22Rv1 (cell line): ENCODE data around the gene FOXP4.

ENCODE experiments used
- H3K27ac ChIP-seq: fragments of 450-650 bp; 2 replicates; pipeline ENCODE4 v1.5.1; 2017
- CTCF ChIP-seq: fragments of 450-650 bp; IDR thresholded peaks from 2 replicates; pipeline ENCODE4 v1.5.1; 2017; ENCODE audit warnings: mild to moderate bottlenecking
- ZFX ChIP-seq: fragments of 450-650 bp; IDR thresholded peaks from 2 replicates; pipeline ENCODE4 v1.6.1; 2017; ENCODE audit warnings: antibody characterized with exemption, borderline replicate concordance

The FOXP4 gene

GRCh38 chr6:41584205-41584604 lies 38.0 kb downstream of the FOXP4 start:
- H3K27ac ChIP-seq, result no peak overlapping the region
- no peak for TF ChIP-seq CTCF
- TF ChIP-seq ZFX, result no peak

GRCh38 chr6:41584668-41585205 lies 38.6 kb downstream of the FOXP4 start:
- TF ChIP-seq CTCF (no peak), ZFX (no peak)
- no peak overlapping the region for H3K27ac ChIP-seq

GRCh38 chr6:41585605-41586004 lies 39.4 kb downstream of the FOXP4 start:
- H3K27ac ChIP-seq, result no peak overlapping the region

GRCh38 chr6:41586252-41587007 lies 40.2 kb downstream of the FOXP4 start:
- H3K27ac ChIP-seq, result no peak overlapping the region
- TF ChIP-seq CTCF, result no peak
- TF ChIP-seq ZFX, result no peak

More at GRCh38 chr6:41585605-41586004, 39.4 kb downstream of the FOXP4 start:
- TF ChIP-seq ZFX (no peak), CTCF (no peak)

GRCh38 chr6:41587131-41587879 lies 41.1 kb downstream of the FOXP4 start:
- TF ChIP-seq ZFX, result no peak
- TF ChIP-seq CTCF, result no peak
- no peak overlapping the region for H3K27ac ChIP-seq

GRCh38 chr6:41588111-41588510 lies 41.9 kb downstream of the FOXP4 start:
- H3K27ac ChIP-seq, result no peak overlapping the region
- TF ChIP-seq CTCF (no peak), ZFX (no peak)

GRCh38 chr6:41589223-41589622 lies 43.0 kb downstream of the FOXP4 start:
- TF ChIP-seq ZFX (no peak), CTCF (no peak)
- H3K27ac ChIP-seq, result no peak overlapping the region
